Measurements from ENCODE around the gene FAM83C. TPM values are rescaled to one million over a fixed set of nuclear protein-coding genes. Genes with fewer than 3 reads are reported as not detected.

The FAM83C gene
- total and polyA plus RNA-seq, 7 experiments from 2014 or later, result not detected

DNA sequence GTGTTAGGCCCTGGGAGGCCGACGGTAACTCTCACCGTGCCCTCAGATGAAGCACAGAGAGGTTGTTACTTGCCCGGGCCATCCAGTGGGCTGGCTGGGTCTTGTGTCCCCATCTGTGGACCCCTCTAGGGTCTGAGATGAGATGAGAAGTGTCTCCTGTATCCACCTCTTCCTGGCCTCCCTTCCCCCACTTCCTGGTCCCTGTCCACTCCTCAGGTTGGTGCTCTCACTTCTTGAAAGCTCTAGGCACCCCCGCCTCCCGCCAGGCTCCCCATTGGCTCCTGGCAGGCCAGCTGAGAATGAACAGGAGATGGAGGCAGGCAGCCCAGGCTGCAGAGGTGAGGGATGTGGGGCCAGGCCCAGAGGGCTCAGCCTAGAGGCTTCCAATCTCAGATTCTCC is 15.8 kb downstream of the FAM83C start:
- Histone ChIP-seq H3K27ac (ENCODE audit: low read depth, low read length) (peak overlapping the region; percentile 96), H3K27me3 (ENCODE audit: control insufficient read depth in 2 of 2, insufficient read depth in 2 of 2, low read length in 2 of 2) (no peaks in the 10 kb centered on the region), H3K4me1 (ENCODE audit: control insufficient read depth in 2 of 2, insufficient read depth in 2 of 2, low read length in 2 of 2) (peaks cover 11 to 18% of the 10 kb centered on the region in 2 donors), H3K9me3 (ENCODE audit: control insufficient read depth in 2 of 3, low read length in 3 of 3) (no peaks in the 10 kb centered on the region), H3K4me3 (ENCODE audit: low read length) (no peak overlapping the region), H3K36me3 (ENCODE audit: control insufficient read depth in 2 of 3, insufficient read depth in 3 of 3, low read length in 3 of 3) (peaks cover 0 to 59% (median 3%) of the 10 kb centered on the region in 3 experiments)
- peak overlapping the region; percentile 84 to 97 (median 96) for H3K4me3 Mint-ChIP-seq
- DNase-seq, result no peak
- peaks cover 11 to 35% (median 28%) of the 10 kb centered on the region in 7 donors for H3K4me1 Mint-ChIP-seq
- H3K36me3 Mint-ChIP-seq, result peaks cover 4 to 22% (median 18%) of the 10 kb centered on the region in 5 donors
- H3K9me3 Mint-ChIP-seq, result no peaks in the 10 kb centered on the region
- no peak for ATAC-seq
- H3K27ac Mint-ChIP-seq, result peak overlapping the region; percentile 95 to 99 (median 98)
- intact Hi-C loops (cut with micrococcal nuclease), result loop anchor here (2.0 to 10.0 kb wide), 6 partner anchors 184 to 914 kb away; partner anchors contain the start of genes CPNE1 (in 1 of the 2), GGT7 (in 1 of the 2), ITCH (in 1 of the 2) and NCOA6 (in 1 of the 2)
- ChIA-PET POLR2A (interaction anchor here (0.6 to 1.0 kb wide), 2 partner anchors 125 to 182 kb away, joined by 3 to 4 read pairs; no protein-coding TSS in a partner anchor), CTCF (interaction anchor here (0.6 kb wide), 1 partner anchor 169 kb away, joined by 4 read pairs; no protein-coding TSS in a partner anchor)
- no peaks in the 10 kb centered on the region for H3K27me3 Mint-ChIP-seq

DNA sequence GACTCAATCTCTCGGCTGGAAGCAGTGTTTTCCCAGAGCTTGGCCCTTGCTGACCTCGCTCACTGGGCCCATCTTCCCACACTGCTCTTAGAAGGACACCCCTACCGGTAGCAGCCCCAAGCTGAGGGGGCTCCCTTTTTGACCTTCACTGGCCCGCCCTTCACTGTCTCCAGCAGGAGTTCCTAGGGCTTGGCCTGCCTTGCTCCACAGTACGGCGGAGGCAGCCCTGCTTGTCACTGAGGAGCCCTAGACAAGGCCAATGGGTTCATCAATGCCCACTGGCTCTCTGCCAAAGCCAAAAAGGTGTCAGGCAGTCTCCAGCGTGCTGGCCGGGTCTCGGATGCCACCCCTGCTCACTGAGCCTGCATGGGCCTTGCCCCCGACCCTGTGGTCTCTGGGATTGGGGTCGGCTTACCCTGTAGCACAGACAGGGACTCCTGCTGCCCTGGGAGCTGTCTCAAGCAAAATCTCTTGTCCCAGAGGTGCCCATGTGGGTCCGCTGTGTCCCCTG is 16.4 kb downstream of the FAM83C start:
- ATAC-seq, result no peak
- Histone ChIP-seq H3K9me3 (ENCODE audit: control insufficient read depth in 2 of 3, low read length in 3 of 3) (no peaks in the 10 kb centered on the region), H3K27ac (ENCODE audit: low read depth, low read length) (peak overlapping the region; percentile 96), H3K27me3 (ENCODE audit: control insufficient read depth in 2 of 2, insufficient read depth in 2 of 2, low read length in 2 of 2) (no peaks in the 10 kb centered on the region), H3K36me3 (ENCODE audit: control insufficient read depth in 2 of 3, insufficient read depth in 3 of 3, low read length in 3 of 3) (peaks cover 0 to 65% (median 3%) of the 10 kb centered on the region in 3 experiments), H3K4me3 (ENCODE audit: low read length) (no peak overlapping the region), H3K4me1 (ENCODE audit: control insufficient read depth in 2 of 2, insufficient read depth in 2 of 2, low read length in 2 of 2) (peaks cover 11 to 18% of the 10 kb centered on the region in 2 donors)
- peak overlapping the region in 8 of 10 donors; percentile 41 to 96 (median 94) for H3K4me3 Mint-ChIP-seq
- H3K27ac Mint-ChIP-seq, result peak overlapping the region in 8 of 9 donors; percentile 6 to 99 (median 82)
- ChIA-PET POLR2A (no interaction called here), CTCF (interaction anchor here (0.6 kb wide), 1 partner anchor 170 kb away, joined by 4 read pairs; no protein-coding TSS in a partner anchor)
- DNase-seq, result no peak
- intact Hi-C loops (cut with micrococcal nuclease), result loop anchor here (2.0 to 10.0 kb wide), 6 partner anchors 183 to 913 kb away; partner anchors contain the start of genes CPNE1 (in 1 of the 2), GGT7 (in 1 of the 2), ITCH (in 1 of the 2) and NCOA6 (in 1 of the 2)
- H3K36me3 Mint-ChIP-seq, result peaks cover 4 to 22% (median 20%) of the 10 kb centered on the region in 5 donors
- no peaks in the 10 kb centered on the region for H3K9me3 Mint-ChIP-seq
- H3K4me1 Mint-ChIP-seq, result peaks cover 11 to 35% (median 31%) of the 10 kb centered on the region in 7 donors
- no peaks in the 10 kb centered on the region for H3K27me3 Mint-ChIP-seq

DNA sequence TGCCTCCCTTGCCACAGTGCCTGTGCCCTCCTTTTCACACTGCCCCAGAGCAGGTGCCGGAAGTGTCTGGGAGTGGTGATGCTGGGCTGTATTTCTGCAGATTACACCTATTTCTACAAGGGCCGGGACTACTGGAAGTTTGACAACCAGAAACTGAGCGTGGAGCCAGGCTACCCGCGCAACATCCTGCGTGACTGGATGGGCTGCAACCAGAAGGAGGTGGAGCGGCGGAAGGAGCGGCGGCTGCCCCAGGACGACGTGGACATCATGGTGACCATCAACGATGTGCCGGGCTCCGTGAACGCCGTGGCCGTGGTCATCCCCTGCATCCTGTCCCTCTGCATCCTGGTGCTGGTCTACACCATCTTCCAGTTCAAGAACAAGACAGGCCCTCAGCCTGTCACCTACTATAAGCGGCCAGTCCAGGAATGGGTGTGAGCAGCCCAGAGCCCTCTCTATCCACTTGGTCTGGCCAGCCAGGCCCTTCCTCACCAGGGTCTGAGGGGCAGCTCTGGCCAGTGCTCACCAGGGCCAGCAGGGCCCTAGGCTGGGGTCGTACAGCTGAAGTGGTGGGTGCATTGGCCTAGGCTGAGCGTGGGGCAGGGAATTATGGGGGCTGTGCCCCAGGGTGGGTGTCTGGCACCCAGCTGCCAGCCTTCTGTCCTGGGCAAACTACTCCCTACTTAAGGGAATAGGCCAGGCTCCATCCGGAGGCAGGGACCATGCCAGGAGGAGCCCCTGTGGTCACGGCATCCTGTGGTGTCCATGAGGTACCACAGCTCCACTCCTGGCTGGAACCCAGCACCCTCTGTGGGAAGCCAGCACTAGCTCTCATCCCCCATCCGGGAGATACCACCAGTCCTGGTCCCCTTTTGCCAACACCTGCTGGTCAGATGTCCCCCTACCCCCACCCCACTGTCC is 17.8 kb downstream of the FAM83C start:
- no peak overlapping the region for H3K27ac Mint-ChIP-seq
- POLR2A ChIA-PET, result no interaction called here
- peaks cover 6 to 32% (median 24%) of the 10 kb centered on the region in 7 donors for H3K4me1 Mint-ChIP-seq
- DNase-seq, result peak in 1 of 9 donors; percentile 10
- no peak overlapping the region for H3K4me3 ChIP-seq (ENCODE audit: low read length)
- H3K36me3 Mint-ChIP-seq, result peaks cover 0 to 19% (median 9%) of the 10 kb centered on the region in 5 donors
- H3K9me3 ChIP-seq (ENCODE audit: control insufficient read depth in 2 of 3, low read length in 3 of 3), result no peaks in the 10 kb centered on the region
- intact Hi-C loops (cut with micrococcal nuclease), result loop anchor here in 1 of 2 donors (5.0 to 10.0 kb wide), 5 partner anchors 388 to 912 kb away; partner anchors contain the start of genes CPNE1, GGT7, ITCH and NCOA6
- H3K4me1 ChIP-seq (ENCODE audit: control insufficient read depth in 2 of 2, insufficient read depth in 2 of 2, low read length in 2 of 2), result peaks cover 11 to 18% of the 10 kb centered on the region in 2 donors
- no peaks in the 10 kb centered on the region for H3K27me3 ChIP-seq (ENCODE audit: control insufficient read depth in 2 of 2, insufficient read depth in 2 of 2, low read length in 2 of 2)
- H3K4me3 Mint-ChIP-seq, result no peak overlapping the region
- no peaks in the 10 kb centered on the region for H3K9me3 Mint-ChIP-seq
- H3K27me3 Mint-ChIP-seq, result no peaks in the 10 kb centered on the region
- no peak for ATAC-seq
- peak overlapping the region; percentile 30 for H3K27ac ChIP-seq (ENCODE audit: low read depth, low read length)
- CTCF ChIA-PET, result no interaction called here
- H3K36me3 ChIP-seq (ENCODE audit: control insufficient read depth in 2 of 3, insufficient read depth in 3 of 3, low read length in 3 of 3), result peaks cover 0 to 60% (median 3%) of the 10 kb centered on the region in 3 experiments

DNA sequence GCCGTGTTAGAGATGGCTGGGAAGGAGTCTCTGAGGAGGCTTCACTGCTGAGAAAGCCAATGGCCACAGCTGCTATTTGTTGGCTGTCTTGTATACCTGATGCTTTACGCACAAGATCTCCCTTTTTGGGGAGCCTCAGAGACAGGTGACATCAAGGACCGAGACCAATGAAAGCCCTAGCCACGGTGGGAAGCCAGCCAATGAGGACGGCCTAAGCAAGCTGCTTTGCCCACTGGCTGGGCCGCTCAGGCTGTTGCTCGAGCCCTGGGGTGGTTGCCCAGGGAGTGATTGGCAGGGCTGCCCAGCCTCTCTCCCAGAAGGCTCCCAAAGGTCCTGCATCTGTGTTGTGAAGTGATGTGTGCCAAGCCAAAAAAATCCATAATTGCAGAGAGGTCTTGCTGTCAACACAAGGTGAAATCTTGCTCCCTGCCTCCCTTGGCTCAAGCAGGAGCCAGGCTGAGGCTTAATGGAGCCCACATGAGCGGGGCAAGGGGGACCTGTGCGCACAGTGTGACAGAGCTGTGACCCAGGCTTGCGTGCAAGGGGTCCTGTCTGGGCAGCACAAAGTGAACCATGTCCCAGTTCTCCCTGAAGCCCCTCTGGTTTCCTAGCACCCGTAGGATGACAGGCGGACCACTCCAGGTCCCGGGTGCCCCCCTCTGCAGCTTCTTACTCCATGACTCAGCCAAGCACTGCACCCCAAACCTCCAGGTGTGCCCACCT is 18.6 kb downstream of the FAM83C start:
- Histone ChIP-seq H3K4me1 (ENCODE audit: control insufficient read depth in 2 of 2, insufficient read depth in 2 of 2, low read length in 2 of 2) (peaks cover 11 to 17% of the 10 kb centered on the region in 2 donors), H3K27me3 (ENCODE audit: control insufficient read depth in 2 of 2, insufficient read depth in 2 of 2, low read length in 2 of 2) (no peaks in the 10 kb centered on the region), H3K36me3 (ENCODE audit: control insufficient read depth in 2 of 3, insufficient read depth in 3 of 3, low read length in 3 of 3) (peaks cover 0 to 52% (median 3%) of the 10 kb centered on the region in 3 experiments), H3K9me3 (ENCODE audit: control insufficient read depth in 2 of 3, low read length in 3 of 3) (no peaks in the 10 kb centered on the region), H3K4me3 (ENCODE audit: low read length) (no peak overlapping the region), H3K27ac (ENCODE audit: low read depth, low read length) (no peak overlapping the region)
- H3K9me3 Mint-ChIP-seq, result no peaks in the 10 kb centered on the region
- ATAC-seq (no peak), DNase-seq (peak in 1 of 9 donors; percentile 6)
- ChIA-PET POLR2A (interaction anchor here (0.6 to 1.0 kb wide), 3 partner anchors 126 to 138 kb away, joined by 3 read pairs; partner anchors contain the start of gene EDEM2), CTCF (interaction anchor here (0.6 kb wide), 1 partner anchor 796 kb away, joined by 3 read pairs; no protein-coding TSS in a partner anchor)
- intact Hi-C loops (cut with micrococcal nuclease), result loop anchor here in 1 of 2 donors (10.0 kb wide), 1 partner anchor 449 kb away; the partner anchor contains the start of gene NCOA6
- peaks cover 6 to 35% (median 24%) of the 10 kb centered on the region in 7 donors for H3K4me1 Mint-ChIP-seq
- H3K4me3 Mint-ChIP-seq, result no peak overlapping the region
- peak overlapping the region in 5 of 9 donors; percentile 25 to 65 (median 47) for H3K27ac Mint-ChIP-seq
- no peaks in the 10 kb centered on the region for H3K27me3 Mint-ChIP-seq
- H3K36me3 Mint-ChIP-seq, result peaks cover 0 to 14% (median 4%) of the 10 kb centered on the region in 5 donors

DNA sequence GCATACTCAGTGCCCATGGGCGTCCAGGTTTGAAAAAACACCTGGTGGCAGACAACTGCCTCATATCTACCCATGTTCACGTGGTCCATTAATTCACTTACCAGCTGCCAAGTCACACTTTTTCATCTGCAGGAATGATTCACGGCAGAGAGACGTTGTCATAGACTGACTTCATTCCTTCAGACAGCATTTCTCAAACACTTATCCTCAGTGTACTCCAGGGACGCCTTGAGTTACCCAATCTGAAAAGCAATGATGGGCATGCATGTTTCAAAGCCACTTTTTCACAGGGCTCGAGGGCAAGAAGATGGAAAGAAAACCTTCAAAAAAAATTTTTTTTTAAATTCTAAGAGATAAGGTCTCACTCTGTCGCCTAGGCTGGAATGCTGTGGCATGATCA is 20.3 kb downstream of the FAM83C start:
- H3K27me3 Mint-ChIP-seq, result no peaks in the 10 kb centered on the region
- DNase-seq (no peak), ATAC-seq (no peak)
- peaks cover 0 to 23% (median 4%) of the 10 kb centered on the region in 5 donors for H3K36me3 Mint-ChIP-seq
- H3K9me3 ChIP-seq (ENCODE audit: control insufficient read depth in 2 of 3, low read length in 3 of 3), result no peaks in the 10 kb centered on the region
- intact Hi-C loops (cut with micrococcal nuclease), result loop anchor here in 1 of 2 donors (10.0 kb wide), 1 partner anchor 447 kb away; the partner anchor contains the start of gene NCOA6
- H3K9me3 Mint-ChIP-seq, result no peaks in the 10 kb centered on the region
- peaks cover 0 to 66% (median 6%) of the 10 kb centered on the region in 3 experiments for H3K36me3 ChIP-seq (ENCODE audit: control insufficient read depth in 2 of 3, insufficient read depth in 3 of 3, low read length in 3 of 3)
- H3K4me3 ChIP-seq (ENCODE audit: low read length), result no peak overlapping the region
- H3K4me1 Mint-ChIP-seq, result peaks cover 6 to 32% (median 22%) of the 10 kb centered on the region in 7 donors
- no peak overlapping the region for H3K27ac ChIP-seq (ENCODE audit: low read depth, low read length)
- H3K4me3 Mint-ChIP-seq, result no peak overlapping the region
- no peaks in the 10 kb centered on the region for H3K27me3 ChIP-seq (ENCODE audit: control insufficient read depth in 2 of 2, insufficient read depth in 2 of 2, low read length in 2 of 2)
- H3K27ac Mint-ChIP-seq, result peak overlapping the region in 1 of 9 donors; percentile 54
- POLR2A ChIA-PET, result no interaction called here
- H3K4me1 ChIP-seq (ENCODE audit: control insufficient read depth in 2 of 2, insufficient read depth in 2 of 2, low read length in 2 of 2), result peaks cover 8 to 9% of the 10 kb centered on the region in 2 donors
- CTCF ChIA-PET, result no interaction called here
